ENCODE results near the gene SNUPN. TPM values are rescaled to one million over a fixed set of nuclear protein-coding genes. Genes with fewer than 3 reads are reported as not detected.
A peak's percentile ranks its signal among the peaks of the same experiment; 100 is the strongest.
"Not testable (repeated sequence)": the region's sequence is repeated elsewhere in the genome, so short reads cannot be mapped to it uniquely, and the experiment has no call there.

The SNUPN gene
- total RNA-seq, 1 donor from 2014 or later: 23.5 TPM

- TF ChIP-seq, protein P1, sequence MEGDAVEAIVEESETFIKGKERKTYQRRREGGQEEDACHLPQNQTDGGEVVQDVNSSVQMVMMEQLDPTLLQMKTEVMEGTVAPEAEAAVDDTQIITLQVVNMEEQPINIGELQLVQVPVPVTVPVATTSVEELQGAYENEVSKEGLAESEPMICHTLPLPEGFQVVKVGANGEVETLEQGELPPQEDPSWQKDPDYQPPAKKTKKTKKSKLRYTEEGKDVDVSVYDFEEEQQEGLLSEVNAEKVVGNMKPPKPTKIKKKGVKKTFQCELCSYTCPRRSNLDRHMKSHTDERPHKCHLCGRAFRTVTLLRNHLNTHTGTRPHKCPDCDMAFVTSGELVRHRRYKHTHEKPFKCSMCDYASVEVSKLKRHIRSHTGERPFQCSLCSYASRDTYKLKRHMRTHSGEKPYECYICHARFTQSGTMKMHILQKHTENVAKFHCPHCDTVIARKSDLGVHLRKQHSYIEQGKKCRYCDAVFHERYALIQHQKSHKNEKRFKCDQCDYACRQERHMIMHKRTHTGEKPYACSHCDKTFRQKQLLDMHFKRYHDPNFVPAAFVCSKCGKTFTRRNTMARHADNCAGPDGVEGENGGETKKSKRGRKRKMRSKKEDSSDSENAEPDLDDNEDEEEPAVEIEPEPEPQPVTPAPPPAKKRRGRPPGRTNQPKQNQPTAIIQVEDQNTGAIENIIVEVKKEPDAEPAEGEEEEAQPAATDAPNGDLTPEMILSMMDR (IDR thresholded peaks at IDR 0.05): no peak
- H3K36me3 ChIP-seq: peaks cover 8% of the 10 kb centered on the region
- DNase-seq (no peak), ATAC-seq (no peak)
- H3K4me1 ChIP-seq: no peaks in the 10 kb centered on the region
- H3K27ac ChIP-seq: no peak overlapping the region
- H3K27me3 ChIP-seq: no peaks in the 10 kb centered on the region
- intact Hi-C loops (cut with DNase I): no loop called here
- no peak overlapping the region for H3K4me3 ChIP-seq
- no peaks in the 10 kb centered on the region for H3K9me3 ChIP-seq
Measured at GRCh38 chr15:75589071-75589470, 36.5 kb downstream of the SNUPN start.

- intact Hi-C loops (cut with DNase I); DNase-seq; H3K27me3 ChIP-seq: not testable (repeated sequence)
Measured at GRCh38 chr15:75586422-75586821, 39.1 kb downstream of the SNUPN start.

GRCh38 chr15:75584121-75584520 lies 41.4 kb downstream of the SNUPN start:
- intact Hi-C loops (cut with DNase I): no loop called here
- DNase-seq (no peak), ATAC-seq (no peak)
- Histone ChIP-seq H3K4me3 (no peak overlapping the region), H3K9me3 (no peaks in the 10 kb centered on the region), H3K27me3 (no peaks in the 10 kb centered on the region), H3K36me3 (no peaks in the 10 kb centered on the region), H3K4me1 (no peaks in the 10 kb centered on the region), H3K27ac (no peak overlapping the region)
- TF ChIP-seq, protein P1 (IDR thresholded peaks at IDR 0.05): no peak

More at GRCh38 chr15:75586422-75586821, 39.1 kb downstream of the SNUPN start:
- H3K27ac ChIP-seq, ATAC-seq, H3K9me3 ChIP-seq, H3K4me3 ChIP-seq, H3K36me3 ChIP-seq, H3K4me1 ChIP-seq: not testable (repeated sequence)

DNA sequence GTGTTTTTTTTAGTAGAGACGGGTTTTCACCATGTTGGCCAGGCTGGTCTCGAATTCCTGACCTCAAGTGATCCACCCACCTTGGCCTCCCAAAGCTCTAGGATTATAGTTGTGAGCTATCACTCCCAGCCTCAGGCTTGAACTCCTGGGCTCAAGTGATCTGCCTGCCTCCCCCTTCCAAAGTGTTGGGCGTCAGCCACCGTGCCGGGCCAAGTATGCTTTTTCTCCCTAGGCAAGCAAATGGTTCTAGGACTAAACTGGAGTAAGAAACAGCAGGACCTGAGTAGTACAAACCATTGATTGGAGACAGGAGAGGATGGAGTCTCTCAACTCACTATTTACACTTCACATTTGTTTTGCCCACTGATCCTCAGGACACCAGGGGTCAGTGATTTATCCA lies 41.8 kb downstream of the SNUPN start:
- DNase-seq (no peak), ATAC-seq (no peak)
- Histone ChIP-seq H3K27ac (no peak overlapping the region), H3K36me3 (no peaks in the 10 kb centered on the region), H3K4me3 (no peak overlapping the region), H3K4me1 (no peaks in the 10 kb centered on the region), H3K27me3 (no peaks in the 10 kb centered on the region), H3K9me3 (no peaks in the 10 kb centered on the region)
- TF ChIP-seq, protein P1 (IDR thresholded peaks at IDR 0.05): no peak
- intact Hi-C loops (cut with DNase I): no loop called here

DNA sequence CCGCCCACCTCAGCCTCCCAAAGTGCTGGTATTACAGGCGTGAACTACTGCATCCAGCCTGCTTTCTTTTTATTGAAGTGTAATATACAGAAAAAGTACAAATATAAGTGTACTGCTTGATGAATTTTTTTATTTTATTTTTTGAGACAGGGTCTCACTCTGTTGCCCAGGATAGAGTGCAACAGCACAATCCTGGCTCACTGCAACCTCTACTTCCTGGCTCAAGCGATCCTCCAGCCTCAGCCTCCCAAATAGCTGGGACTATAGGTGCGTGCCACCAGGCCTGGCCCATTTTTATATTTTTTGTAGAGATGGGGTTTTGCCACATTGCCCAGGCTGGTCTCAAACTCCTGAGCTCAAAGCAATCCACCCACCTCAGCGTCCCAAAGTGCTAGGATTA lies 42.6 kb downstream of the SNUPN start:
- H3K4me1 ChIP-seq; H3K36me3 ChIP-seq; intact Hi-C loops (cut with DNase I); H3K4me3 ChIP-seq; ATAC-seq; H3K27ac ChIP-seq; H3K9me3 ChIP-seq; DNase-seq; H3K27me3 ChIP-seq: not testable (repeated sequence)

DNA sequence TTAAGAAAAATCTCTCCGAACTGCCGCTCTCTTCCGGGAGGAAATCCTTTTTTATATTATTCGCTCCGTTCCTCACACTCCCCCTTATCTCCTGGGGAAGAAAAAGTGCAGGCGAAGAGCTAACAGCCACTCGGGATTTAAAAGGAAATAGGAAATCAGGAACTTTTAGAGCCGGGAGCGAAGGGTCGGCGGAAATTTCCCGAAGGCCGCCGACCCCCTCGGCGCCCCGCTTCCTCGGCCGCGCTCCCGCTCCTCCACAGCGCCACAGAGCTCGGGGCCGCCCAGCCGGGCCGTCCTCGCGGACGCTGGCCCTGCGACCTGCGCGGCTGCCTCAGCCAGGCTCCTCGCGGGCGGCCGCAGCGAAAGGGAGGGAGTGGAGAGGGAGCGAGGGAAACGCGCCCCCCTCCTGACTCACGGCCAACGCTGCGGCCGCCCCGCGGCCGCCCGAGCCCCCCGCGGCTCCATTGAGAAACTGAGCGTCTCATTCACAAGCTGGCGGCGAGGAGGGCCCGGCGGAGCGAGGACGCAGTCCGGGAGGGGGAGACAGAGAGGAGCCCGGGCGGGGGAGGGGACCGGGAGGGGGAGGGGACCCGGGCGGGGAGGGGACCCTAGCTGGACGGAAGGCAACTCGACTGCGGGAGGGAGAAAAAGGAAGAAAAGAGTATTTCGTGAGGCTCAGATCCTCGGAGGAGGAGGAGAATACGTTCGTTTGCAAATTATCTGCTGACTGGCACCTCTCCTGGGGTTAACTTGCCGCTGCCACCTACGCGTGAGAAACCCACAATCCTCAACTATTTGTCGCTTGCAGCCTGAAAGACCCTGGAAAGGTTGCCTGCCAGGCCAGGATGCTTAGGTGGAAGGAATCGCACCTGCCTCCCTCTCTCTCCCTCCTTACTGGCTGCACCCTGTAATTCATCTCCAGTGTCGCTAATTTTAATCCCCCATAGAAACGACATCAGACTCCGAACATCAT lies 46.3 kb downstream of the SNUPN start, which contains the start of gene PTPN9:
Gene PTPN9 (minus strand): TSS at position 368 of the 973 bp plus-strand sequence. CDS start 539 bp downstream, outside the sequence.
- Histone ChIP-seq H3K36me3 (no peaks in the 10 kb centered on the region), H3K4me1 (peaks cover 10% of the 10 kb centered on the region), H3K9me3 (no peaks in the 10 kb centered on the region), H3K27ac (peak within 1 kb of the TSS; percentile 93), H3K4me3 (peak within 1 kb of the TSS; percentile 90), H3K27me3 (no peaks in the 10 kb centered on the region)
- intact Hi-C loops (cut with DNase I): no loop called here
- DNase-seq: peak; percentile 90
- peak; percentile 92 for ATAC-seq
- TF ChIP-seq, protein P1 (IDR thresholded peaks at IDR 0.05): peak; percentile 56
